ENCODE measurements around the gene TST.

TST gene

DNA sequence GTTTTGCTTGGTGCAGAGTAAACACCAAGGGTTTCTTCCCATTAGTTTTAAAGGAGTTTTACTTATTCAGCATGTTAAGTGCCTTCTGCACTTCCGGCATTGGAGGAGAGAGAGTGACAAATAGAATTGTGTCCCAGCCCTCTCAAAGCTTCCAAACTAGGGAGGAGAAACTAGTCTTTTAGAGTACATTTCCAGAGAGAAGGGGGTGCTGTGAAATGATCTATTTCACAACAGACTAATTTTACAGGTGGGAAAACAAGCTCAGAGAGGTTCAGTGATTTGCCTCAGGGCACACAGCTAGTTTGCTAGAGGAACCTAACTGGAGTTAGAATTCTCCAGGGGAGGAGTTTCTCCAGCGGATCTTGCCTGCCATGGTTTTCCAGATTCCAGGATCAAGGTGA, 12.9 kb upstream of the TST start:
- no peak for DNase-seq (ENCODE audit: low read depth)

DNA sequence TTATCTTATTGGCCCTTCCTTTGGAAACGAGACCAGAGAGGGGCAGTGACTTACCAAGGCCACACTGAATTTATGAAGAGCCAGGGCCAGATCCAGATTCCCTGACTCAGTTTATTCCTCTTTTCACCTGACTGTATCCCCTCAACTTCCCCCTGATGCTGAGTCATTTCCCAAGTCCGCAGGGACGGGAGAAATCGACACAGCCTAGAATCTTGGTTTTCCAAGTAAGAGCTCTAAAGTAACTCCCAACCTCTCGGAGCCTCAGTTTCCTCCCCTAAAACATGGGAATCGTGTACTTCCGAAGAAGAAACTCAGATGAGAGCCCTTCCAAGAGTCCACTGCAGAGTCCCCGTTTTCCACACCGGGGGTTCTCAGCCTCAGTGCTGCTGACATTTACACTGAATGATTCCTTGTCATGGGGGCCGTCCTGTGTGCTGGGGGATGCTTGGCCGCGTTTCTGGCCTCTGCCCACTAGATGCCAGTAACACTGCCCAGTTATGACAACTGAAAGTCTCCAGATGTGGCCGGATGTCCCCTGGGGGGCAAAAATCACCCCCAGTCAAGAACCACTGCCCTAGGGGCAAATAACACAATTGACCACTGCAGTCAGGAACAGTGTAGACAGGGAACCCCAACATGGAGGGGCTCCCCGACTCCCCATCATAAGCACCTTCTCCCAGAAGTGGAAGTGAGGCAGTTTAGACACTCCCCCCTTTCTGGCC, 11.5 kb upstream of the TST start:
- DNase-seq (ENCODE audit: low read depth): no peak

DNA sequence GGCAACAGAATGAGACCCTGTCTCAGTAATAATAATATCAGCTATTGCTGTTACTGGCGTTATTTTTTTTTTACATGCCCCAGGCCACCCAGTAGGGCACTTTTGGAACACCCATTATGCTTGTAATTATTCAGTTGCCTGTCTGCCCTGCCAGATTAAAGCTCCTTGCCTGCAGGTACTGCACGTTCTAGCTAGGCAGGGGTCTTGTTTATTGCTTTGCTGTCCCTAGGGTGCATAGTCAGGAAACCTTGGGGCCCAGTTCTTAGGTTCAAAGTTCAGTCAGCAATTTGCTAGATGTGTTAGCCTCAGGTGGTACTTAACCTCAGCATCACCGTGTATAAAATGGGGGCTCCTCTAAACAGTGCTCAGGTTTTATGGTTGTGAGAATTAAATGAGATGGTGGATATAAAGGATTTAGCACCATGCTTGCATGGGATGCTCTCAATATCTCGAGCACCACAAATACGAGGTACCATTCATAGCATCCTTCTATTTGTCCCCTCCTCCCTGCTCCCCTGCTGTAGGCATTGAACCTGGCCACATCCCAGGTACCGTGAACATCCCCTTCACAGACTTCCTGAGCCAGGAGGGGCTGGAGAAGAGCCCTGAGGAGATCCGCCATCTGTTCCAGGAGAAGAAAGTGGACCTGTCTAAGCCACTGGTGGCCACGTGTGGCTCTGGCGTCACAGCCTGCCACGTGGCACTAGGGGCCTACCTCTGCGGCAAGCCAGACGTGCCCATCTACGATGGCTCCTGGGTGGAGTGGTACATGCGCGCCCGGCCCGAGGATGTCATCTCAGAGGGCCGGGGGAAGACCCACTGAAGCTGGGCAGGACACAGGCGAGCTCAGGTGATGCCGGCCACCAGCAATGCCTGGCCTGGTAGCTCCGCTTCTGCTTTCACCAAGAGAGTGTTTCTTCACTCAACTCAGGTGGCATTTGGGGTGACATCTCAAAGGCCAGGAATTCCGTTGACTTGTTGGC, 9.7 kb upstream of the TST start:
- no peak for DNase-seq (ENCODE audit: low read depth)

DNA sequence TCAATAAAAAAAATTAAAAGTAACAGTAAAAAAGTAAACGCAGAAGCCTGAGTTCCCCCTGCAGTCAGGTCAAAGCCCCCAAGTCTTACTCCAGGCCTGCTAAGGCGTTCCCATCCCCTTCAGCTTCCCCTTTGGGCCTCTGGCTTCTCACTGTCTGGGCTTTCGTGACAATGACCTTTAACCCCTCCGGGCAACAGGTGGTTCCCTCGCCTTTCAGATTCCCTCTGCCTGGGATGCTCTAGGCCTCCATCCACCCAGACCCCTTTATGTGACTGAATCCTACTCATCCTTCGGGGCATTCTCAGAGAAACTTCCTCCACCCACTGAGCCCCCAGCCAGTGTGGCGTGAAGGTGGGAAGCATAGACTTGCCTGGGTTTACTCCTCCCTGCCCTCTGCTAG, 8.3 kb upstream of the TST start:
- DNase-seq (ENCODE audit: low read depth): no peak

DNA sequence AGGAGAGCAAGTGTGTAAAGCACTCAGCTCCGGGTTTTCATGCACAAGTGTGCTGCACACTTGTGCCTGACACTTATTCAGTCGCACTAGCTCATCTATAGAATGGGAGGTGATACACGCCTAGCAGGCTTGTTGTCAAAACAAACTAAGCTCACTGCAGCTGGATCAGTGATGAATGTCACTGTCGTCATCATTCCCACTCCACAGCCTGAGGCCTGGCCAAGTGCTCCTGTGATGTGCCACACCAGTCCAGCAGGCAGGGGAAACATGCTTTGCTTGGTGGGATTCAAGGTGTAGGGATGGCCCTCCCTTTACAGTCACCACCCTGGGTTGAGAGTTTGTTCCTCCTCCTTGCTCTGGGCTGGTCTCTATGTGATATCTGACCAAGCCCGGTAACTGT, 7.1 kb upstream of the TST start:
- DNase-seq (ENCODE audit: low read depth): no peak

DNA sequence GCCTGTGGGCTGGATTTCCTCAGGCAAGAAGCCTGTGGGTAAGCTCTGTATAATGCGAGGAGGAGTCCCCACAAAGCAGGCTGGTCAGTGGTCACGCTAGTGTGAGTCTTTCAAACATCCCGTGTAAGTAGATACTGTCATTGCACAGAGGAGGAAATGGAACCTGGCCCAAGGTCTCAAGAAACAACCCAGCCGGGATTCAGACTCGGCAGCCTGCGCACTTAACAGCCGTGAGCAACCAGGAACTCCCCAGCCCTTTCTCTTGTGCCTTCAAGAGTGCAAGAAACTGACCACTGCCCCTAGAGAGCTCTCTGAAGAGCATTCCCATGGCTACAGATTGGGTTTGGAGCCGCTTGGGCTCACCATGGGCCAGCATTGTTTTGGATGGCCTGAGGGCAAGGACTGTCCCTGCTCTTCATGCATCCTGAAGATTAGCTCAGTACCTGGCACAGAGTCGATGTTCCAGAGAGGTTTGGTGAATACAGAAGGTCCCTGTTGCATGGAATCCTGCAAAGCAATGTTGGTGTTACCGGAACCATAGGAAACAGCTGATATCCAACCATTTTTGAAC, 6.3 kb upstream of the TST start:
- DNase-seq (ENCODE audit: low read depth): no peak

DNA sequence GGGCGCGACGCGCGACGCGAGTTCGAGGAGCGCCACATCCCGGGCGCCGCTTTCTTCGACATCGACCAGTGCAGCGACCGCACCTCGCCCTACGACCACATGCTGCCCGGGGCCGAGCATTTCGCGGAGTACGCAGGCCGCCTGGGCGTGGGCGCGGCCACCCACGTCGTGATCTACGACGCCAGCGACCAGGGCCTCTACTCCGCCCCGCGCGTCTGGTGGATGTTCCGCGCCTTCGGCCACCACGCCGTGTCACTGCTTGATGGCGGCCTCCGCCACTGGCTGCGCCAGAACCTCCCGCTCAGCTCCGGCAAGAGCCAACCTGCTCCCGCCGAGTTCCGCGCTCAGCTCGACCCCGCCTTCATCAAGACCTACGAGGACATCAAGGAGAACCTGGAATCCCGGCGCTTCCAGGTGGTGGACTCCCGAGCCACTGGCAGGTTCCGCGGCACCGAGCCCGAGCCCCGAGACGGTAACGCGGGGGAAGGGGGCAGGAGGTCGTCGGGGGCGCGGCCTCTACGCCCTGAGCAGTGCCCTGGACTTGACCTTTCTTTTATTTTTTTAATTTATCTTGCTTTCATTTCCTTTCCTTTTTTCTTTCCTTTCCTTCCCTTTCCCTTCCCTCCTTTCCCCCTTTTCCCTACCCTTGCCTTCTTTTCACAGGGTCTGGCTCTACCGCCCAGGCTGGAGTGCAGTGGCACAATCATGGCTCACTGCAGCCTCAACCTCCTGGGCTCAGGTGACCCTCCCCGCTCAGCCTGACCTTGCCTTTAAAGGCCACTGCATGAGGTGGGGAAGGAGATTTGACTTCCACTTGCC, 5.3 kb upstream of the TST start:
- DNase-seq (ENCODE audit: low read depth): no peak

DNA sequence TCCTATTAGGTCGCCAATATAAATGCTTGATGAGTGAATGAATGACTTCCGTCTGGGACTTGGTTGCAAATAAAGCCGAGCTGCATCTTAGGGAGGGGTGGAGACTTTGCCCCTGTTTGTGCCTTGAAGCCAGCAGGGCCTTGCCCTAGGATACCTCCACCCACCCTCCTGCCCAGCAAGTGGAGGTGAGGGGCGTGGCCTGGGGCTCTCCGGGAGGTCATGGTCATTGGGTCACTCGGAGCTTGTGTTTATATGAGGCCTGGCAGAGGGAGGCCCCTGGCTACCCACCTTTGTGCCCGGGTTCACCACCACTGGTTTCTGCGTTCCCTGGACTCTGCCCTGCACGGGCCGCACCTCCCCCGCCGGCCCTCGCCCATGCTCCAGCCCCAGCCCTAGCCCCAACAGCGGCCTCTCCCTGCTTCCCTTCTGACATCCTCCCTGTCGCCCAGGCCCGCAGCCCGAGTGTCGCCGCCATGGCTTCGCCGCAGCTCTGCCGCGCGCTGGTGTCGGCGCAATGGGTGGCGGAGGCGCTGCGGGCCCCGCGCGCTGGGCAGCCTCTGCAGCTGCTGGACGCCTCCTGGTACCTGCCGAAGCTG, 4.6 kb upstream of the TST start:
- no peak for DNase-seq (ENCODE audit: low read depth)

DNA sequence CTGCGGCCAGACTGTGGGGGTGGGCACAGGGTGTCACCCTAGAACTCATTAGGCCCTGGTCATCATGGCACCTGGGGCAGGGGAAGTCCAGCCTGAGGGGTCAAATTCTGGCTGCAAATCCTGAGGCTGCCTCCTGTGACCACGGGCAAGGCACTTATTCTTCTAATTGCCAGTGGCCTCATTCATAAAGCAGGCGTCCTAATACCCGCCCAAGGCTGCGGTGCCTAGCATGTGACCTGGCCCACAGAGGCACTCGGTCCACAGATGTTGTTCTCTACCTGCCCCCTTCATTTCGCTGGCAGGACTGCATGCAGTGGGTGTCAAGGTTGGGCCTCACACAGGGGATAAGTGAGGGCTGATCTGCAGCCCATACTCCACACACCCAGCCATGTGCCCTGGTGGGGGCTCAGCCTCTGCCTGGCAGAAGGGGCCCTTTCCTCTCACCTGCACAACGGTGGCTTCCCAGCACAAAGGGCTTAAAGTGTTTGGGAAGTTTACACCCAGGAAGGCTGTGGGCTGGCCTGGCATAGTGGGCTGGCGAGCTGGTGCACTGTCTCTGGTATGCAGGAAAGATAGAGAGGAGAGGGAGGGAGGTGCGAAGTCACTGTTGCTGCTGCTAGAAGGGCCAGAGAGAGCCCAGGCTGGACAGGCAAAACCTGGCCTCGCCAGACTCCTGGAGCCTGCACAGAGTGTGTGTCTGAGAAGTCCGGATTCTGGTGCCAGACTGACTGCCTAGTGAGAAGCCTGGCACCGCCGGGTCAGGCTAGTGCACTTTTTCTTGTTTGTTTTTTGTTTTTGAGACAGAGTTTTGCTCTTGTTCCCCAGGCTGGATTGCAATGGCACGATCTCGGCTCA, 3.5 kb upstream of the TST start:
- DNase-seq (ENCODE audit: low read depth): no peak

DNA sequence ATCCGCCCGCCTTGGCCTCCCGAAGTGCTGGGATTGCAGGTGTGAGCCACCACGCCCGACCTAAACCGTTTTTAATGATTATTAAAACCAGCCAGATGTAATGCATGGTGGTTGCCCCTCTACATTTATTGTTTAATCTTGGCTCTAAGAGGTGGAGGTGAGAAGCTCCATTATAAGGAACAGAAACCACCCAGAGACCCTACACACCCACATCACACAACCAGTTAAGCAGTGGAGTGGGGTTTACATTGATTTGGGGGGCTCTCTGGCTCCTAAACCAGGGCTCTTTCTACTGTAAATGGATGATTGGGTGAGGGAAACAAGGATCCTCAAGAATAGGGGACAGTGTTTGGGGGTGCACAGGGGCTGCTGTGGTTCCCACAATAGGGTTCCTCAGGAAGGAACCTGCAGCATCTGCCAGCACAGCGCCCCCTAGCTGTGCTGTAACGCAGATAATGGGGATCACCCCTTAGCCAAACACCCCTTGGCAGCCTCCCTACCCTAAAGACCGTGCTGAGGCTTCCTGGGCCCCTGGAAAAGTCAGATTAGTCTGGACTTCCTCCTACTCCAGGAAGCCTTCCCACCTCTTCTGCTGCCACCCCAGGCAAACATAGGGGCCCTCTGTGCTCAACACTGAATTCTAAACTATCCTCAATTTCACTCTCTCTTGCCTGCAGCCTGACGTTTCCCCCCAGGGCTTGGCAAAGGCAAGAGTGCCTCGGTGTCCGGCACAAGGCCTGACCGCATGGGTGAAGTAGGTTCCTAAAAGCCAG, 2.6 kb upstream of the TST start:
- no peak for DNase-seq (ENCODE audit: low read depth)

DNA sequence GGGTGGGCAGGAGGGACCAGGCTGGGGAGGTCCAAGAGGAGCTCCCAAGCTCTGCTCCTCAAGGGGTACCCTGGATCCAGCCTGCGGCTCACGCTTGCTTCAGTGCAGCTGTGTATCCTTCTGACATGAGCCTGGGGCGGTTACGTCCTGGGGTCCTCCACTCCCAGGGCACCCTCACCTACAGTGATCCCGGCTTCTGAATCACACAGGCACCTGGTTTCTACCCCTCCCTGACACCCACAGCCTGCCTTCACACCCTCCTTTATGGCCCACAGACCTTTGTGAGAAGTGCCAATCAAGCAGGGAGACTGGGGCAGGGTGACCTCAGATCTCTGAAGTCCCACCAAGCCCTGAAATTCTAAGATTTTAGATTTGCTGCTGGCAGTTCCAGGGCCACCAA, 1.8 kb upstream of the TST start:
- DNase-seq (ENCODE audit: low read depth): no peak

DNA sequence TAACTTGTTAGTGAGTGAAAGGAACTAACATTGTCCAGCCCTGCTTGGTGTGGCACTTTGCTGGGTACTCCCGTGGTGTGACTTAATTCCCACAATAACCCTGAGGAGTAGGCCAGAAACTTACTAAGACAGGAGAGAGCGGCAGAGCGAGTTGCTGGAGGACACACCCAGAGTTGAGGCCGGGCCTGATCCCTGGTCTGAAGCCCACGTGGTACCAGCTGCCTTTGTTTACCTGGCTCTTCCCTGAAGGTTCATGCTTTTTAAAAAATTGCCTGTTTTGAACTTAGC, 889 bp upstream of the TST start:
- DNase-seq (ENCODE audit: low read depth): no peak

DNA sequence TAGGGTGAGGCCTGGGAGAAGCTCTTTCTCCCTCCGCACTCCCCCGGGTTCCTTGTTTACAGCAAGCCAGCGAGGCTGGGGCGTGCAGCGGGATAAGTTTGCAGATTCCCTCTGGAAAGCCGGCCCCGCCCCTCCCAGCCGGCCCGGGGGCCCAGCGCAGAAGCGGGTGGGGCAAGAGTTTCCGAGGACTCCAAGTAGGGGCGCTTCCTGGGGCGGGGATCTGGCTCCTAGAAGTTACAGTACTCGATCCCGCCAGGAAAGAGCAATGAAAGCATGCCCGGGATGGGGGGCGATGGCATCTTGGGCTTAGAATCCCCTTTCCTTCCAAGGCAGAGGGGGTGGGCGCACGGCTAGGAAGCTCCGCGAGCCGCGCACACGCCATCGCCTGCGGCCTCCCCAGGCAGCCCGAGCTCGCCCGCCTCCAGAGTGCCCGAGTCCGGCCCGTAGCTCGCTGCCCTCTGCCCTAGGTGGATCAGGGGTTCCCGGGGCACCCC, 385 bp downstream of the TST start:
- no peak for DNase-seq (ENCODE audit: low read depth)

DNA sequence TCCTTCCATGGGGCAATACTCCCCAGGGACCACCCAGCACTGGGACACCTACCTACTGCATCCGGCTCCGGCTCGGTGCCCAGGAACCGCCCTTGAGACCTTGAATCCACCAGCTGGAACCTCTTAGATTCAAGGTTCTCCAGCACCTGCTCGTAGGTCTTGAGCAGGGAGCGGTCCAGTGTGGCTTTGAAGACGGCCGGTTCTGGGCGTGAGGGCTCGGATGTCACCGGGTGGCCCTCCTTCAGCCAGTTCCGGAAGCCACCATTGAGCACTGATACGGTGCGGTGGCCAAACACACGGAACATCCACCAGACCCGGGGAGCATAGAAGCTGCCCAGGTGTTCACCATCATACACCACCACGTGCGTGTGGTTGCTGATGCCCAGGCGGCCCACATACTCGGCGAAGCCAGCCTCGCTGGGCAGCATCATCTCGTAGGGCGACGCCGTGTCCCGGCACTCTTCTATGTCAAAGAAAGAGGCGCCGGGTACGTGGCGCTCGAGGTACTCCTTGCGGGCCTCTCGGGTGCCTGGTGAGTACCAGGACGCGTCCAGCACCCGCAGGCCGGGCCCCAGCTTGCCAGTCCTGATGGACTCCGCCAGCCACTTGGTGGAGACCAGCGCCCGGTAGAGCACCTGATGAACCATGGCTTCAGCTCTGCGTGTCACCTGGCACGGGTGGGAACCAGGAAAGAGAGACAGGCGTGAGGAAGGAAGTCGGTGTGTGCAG, 997 bp downstream of the TST start:
- no peak for DNase-seq (ENCODE audit: low read depth)

DNA sequence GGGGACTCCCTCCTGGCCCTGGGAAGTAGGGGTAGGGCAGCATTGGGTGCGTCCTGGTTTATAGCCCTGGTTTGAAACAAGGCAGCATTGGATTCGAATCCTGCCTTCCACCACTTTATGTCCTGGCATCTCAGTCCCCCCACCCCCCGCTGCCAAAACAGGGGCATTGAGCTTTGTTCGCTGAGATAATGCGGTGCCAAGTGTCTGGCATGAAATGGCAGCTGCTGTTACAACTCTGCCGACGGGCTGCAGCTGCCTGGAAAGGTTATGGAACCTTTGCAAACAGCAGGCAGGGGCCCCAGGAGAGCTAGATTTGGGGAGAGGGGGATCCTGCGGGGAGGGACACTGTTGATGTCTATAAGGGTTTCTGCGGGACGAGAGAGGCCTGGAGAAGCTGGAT, 1.9 kb downstream of the TST start:
- no peak for DNase-seq (ENCODE audit: low read depth)

DNA sequence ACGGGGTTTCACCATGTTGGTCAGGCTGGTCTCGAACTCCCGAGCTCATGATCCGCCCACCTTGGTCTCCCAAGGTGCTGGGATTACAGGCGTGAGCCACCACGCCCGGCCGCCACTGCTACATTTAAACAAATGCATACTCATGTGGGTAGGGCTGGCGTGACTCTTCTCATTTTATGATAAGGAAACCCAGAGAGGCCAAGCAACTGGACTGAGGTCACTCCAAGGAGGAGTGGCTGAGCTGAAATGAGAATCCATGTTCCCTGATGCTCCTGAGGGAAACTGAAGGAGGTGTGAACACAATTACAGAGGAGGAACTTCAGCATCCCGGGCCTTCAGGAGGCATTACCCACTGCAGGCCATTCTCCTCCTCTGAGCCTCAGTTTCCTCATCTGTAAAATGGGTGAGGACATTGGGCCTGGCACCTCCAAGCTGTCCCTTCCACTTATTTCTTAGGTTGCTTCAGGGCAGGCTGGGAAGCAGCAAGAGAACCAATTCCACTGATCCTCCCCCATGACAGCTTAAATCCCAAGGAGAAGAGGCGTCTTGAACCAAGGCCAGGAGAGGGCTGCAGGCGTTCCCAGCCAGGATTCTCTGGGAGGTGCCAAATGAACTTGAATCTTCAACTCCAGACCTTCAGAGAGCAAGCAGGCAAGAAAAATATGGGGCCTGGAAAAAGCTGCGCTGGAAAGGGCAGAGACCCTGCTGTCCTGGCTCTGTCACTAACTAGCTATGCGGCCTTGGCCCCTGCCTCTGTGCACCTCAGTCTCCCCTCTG, 2.9 kb downstream of the TST start:
- no peak for DNase-seq (ENCODE audit: low read depth)

DNA sequence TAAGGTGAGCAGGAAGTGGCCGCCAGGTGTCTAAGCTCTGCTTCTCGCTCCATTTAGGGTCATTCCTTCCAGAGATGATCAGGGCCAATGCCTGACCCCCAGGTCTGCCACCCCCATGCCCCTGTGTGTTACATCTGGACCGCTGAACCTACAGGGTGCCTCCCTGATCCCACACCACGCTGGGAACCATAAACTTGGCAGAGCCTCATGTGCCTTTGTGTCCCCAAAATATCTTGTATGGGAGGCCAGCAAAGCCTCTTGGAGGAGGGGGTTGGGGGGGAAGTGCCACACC, 3.7 kb downstream of the TST start:
- no peak for DNase-seq (ENCODE audit: low read depth)

DNA sequence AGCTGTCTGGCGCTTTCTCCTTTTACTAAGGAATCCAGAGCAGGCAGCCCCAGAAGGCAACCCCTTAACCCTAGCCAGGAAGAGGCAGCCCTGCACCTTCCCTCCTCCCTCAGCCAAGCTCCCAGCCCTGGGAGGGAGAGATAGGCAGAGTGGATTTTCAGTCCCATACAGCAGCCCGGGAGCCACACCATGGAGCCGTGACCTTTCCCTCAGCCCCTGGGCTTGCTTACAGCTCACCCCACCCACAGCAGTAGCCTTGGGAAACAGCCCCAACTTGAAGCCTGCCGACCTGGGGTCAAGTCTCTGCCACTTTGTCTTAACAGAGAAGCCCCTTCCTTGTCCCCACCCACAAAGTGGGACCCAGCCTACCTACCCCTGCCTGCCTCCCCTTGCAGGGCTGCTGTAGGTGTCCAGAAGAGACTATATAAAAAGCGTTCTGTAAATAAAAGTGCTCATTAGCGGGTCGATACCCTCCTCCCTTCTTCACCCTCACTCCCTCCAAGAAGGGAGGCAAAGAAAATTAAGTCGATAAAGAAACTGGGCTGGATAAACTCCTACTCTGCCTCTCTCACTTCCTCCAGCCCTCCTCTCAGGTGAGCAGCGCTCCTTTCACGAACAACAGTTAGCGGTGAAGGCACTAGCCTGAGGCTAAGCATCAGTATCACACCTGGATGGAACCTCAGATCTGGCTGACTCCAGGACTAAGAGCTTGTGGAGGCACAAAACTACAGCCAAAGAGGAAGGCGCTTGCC, 4.2 kb downstream of the TST start:
- no peak for DNase-seq (ENCODE audit: low read depth)
